Iris pigment epithelial cell (primary cell): ENCODE results near the gene RHNO1.
A peak's percentile ranks its signal among the peaks of the same experiment; 100 is the strongest.

Experiments
- DNase-seq: peaks from one replicate; pipeline ENCODE4 v3.0.0-alpha.2; 2011; ENCODE audit warnings: low read depth

RHNO1 gene

GRCh38 chr12:2902272-2902880, 25.4 kb downstream of the RHNO1 start:
- peak; percentile 39 for DNase-seq

- DNase-seq, result no peak
Measured at GRCh38 chr12:2904260-2904659, 27.2 kb downstream of the RHNO1 start.

- no peak for DNase-seq
Measured at GRCh38 chr12:2912216-2912575, 35.2 kb downstream of the RHNO1 start.

GRCh38 chr12:2919249-2919648, 42.2 kb downstream of the RHNO1 start:
- no peak for DNase-seq

- DNase-seq, result peak; percentile 10
Measured at GRCh38 chr12:2922329-2922728, 45.3 kb downstream of the RHNO1 start.

- no peak for DNase-seq
Measured at GRCh38 chr12:2923057-2923456, 46.0 kb downstream of the RHNO1 start.

- DNase-seq, result peak; percentile 86
Measured at GRCh38 chr12:2924019-2924418, 47.0 kb downstream of the RHNO1 start.

GRCh38 chr12:2925322-2925995, 48.4 kb downstream of the RHNO1 start:
- peak; percentile 15 for DNase-seq

- no peak for DNase-seq
Measured at GRCh38 chr12:2930865-2931264, 53.8 kb downstream of the RHNO1 start.

GRCh38 chr12:2933586-2933985, 56.6 kb downstream of the RHNO1 start:
- DNase-seq, result no peak

- DNase-seq, result no peak
Measured at GRCh38 chr12:2934371-2934770, 57.3 kb downstream of the RHNO1 start.

- no peak for DNase-seq
Measured at GRCh38 chr12:2936301-2936700, 59.3 kb downstream of the RHNO1 start.

- DNase-seq, result no peak
Measured at GRCh38 chr12:2937500-2937899, 60.5 kb downstream of the RHNO1 start.
